HG02970 (cell line): ENCODE results near the gene LAMA3.

Experiments
- ATAC-seq: cut with Tn5 transposase; IDR thresholded peaks from one replicate; pipeline ENCODE4 v1.9.1; 2021; ENCODE audit warnings: mild to moderate bottlenecking, moderate library complexity, moderate number of reproducible peaks; ENCODE audit not compliant: unreplicated experiment, low FRiP score

LAMA3 gene

DNA sequence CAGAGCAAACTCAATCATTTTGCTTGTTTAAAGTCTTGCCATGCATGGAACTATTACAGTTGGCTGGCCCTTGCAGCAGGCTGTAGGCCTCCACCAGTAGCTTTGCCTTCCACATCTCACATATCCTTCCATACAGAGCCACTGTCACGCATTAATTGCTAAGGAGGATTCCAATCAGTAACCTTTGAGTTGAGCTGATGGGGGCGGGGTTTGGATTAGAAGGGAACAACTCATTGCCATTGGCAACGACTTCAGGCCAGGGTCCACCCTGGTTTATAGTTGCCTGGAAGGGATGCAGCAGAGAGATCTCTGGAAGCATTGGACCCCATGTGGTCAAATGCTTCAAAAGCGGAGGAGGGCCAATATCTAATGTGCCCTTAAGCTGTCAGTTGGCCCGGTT lies 262.0 kb downstream of the LAMA3 start:
- ATAC-seq, result no peak

DNA sequence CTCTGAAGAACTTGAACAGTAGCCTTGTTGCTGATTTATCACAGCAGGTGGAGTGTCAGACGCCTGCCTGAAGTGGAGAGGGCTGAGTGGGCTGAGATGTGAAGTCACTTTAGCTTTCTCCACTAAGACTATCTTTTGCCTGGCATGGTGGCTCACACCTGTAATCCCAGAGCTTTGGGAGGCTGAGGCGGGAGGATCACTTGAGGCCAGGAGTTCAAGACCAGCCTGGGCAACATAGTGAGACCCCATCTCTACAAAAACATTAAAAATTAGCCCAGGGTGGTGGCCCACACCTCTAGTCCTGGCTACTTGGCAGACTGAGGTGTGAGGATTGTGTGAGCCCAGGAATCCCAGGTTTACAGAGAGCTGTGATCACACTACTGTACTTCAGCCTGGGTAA lies 264.7 kb downstream of the LAMA3 start:
- no peak for ATAC-seq

DNA sequence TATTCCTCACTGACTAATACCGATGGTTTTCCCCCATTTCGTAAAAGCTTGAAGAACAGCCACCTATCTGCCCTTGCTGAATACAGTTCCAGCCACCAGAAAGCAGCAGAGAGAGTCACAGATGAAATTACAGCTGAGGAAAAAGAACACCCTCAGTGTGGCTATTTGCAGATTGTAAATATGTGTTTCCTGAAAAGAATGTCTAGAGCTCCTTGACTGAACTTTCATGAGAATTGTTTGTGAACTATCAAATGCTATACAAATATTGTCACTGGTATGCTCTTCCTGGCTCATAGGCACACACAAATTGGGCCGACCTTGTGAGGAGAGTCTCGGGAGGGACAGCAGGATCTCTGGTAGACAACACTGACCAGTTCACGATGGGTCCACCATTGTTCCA lies 267.2 kb downstream of the LAMA3 start:
- ATAC-seq, result no peak

DNA sequence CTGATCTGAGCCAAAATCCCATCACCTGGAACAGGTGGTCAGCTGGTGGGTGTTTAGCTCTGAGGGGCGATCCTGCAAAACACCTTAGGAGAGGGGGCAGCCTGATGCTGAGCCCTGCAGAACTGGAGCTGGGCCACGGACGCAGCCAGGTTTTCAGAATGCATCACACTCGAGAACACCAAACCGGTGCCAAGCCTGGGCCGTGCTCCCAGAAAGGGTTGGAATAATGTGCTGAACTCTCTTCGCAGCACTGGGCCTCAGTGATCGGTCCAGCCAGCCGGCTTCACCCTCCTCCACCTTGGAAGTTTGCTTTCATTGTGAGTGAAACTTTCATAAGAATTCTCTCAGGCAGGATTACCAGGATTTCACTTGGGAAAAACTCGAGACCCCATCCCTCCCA lies 268.8 kb downstream of the LAMA3 start:
- ATAC-seq, result no peak

DNA sequence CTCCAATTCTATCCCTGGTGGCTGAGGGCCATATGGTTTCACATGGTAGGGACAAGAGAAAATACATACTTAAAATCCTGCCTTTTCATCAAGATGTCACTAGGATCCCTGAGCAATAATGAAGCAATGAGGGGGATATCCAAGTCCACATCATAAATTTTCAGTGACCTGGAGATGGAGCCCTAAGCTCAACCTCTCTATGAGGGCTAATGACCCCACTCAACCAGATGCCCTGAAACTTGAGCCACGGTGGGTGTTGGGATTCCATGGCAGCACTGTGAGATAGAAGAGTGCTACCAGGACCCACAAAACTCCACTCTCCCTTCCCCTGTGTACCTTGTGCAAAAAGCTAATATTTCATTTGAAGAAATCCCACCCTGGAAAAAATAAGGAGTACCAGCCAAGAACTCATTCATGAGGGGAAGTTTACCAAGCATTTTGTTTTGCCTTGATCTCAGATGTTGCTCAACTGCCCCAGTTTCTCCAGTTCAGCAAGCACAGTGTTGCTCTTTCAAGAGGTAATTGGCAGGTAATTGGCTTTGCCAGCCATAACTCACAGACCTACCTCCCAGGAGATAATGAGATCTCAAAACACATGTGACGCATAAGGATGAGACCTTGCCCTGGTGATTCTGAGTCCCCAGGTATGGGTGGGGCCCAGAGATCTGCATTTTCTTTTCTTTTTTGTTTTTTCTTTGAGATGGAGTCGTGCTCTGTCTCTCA lies 274.4 kb downstream of the LAMA3 start:
- no peak for ATAC-seq

DNA sequence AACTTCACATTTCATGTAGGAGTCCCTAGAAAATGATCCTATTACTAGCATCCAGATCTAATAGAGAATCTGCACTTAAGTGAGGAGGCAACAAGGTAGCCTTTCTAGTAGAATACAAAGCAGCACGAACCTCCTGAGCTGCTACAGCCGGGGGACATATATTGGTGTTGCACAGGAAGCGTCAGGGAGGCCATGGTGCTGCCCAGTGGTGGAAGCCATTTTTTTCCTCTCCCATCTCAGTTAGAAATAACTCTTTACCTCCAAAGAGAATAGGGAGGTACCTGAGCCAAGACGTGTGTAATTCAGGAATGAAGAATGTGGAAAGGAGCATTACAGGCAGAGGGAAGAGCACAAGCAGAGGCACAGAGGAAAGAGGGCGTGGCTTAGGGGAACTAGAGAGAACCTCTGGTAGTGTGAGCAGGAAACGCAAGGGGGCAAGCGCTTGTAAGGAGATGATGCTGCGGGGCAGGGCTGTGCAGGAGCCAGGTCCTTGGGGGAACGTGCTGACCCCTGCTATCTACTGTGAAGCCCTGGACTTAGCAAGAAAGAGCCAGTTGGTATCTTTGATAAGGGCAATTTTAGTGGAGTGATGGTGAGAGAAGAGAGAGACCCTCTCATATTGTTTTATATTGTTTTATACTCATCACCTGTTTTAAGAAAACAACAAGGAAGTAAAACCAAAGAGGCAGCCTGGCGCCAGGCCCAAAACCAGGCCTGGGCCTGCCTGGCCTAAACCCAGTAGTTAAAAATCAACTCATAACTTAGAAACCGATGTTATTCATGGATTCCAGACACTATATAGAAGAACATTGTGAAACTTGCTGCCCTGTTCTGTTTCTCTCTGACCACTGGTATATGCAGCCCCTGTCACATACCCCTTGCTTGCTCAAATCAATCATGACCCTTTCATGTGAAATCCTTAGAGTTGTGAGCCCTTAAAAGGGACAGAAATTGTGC lies 275.3 kb downstream of the LAMA3 start:
- no peak for ATAC-seq

DNA sequence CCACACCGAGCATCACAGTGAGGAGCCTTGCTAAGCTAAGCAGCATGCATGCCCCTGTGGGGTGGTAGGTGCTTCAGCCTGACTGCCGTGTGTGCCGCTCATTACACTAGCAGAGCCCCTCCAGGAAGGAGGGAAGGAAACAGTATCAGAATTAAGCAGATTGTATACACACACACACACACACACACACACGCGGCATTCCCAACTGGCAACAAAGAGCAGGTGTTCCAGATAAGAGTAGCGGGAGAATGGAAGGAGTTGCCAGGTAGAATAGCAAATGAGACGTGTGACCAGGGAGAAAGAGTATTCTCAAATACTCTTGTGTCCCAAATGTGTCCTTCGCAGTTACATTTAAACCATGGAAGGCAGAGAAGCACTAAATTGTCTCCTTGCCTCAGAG lies 277.7 kb downstream of the LAMA3 start:
- ATAC-seq, result no peak

DNA sequence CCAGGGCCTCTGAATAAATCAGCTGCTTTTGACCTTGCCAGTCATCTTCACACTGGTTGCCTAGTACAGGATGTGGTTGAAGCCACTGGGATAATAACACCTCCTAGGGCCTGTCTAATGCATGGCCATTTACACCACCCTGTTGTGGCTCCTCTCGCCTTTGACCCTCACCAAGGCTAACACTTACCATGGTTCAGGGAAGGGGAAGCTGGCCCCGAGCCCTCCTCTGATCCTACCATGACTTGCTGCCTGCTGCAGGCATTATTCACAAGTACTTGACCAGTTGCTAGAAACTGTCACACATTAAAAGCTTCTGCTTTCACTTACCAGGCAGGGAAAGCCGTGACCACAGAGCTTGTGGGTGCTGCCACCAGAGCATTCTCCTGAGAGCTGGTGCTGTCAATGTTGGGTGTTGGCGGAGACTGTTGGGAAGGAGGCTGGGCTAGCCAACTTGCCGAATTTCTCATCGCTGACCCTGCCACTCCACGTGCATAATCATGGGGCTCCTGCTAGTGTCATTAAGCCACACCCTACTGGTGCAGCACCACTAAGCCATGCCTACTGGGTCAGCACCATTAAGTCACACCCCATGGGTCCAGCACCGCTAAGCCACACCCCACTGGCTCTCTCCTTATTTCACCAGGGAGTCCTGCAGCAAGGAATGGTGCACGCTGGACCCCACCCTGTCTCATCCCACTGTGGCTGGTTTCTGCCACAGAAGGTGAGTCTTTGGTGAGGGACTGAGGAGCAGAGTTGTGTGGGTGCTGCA lies 278.3 kb downstream of the LAMA3 start:
- ATAC-seq, result no peak

DNA sequence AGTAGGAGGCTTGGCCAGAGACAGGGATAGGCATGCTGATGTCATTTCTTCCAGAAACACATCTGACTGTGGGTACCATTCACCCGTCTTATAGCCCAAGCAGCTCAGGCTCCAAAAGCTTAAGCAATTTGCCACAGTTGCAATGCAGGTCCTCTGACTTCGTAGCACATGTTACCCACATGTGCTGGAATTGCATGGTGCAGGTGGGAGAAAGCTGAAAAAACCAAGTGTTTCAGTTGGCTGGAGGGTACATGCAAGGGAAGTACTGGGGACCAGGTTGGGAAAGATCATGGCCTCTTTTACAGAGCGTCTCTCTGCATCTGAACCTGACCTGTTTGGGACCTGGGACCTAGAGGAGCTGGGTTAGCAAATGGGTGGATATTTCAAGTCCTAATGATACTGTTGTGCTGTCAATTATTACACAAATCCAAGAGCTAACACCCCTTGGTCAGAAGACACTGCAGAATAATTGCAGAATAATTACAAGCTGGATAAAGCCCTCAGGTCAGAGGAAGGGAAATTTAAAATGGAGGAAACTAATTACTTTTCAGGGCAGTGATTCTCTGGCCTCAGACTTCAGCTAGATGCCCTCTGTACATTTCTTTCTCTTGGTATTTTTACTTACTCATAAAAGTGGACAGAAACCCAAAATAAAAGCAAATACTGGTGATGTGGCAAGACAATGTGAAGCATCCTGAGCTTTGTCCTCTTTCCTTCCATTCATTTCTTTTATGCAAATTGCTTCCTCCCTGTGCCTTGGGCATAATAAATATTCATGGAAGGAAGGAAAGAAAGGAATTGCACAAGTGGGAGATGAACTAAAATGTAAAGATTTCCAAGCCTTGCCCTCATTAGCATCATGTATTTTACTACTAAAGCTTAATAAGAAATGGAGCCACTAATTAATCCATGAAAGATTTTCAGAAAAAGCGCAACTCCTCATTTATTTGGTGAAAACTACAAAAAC lies 279.7 kb downstream of the LAMA3 start:
- no peak for ATAC-seq

DNA sequence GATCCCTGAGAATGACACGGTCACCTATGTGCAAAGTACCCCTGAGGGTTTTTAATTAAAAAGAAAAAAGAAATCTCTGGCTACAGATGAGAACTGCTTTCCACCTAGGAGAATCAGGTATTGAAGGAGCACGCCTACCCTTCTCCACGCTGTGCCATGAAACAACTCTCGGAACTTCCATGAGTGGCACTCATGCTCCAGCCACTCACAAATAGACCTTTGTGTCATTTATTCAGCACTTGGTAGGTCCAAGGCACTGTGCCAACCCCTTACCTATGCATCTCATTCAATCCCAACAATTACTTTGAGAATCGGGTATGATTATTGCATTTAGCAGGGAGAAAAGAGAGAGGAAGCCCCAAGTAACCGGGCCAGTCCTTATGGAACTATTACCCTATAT lies 280.4 kb downstream of the LAMA3 start:
- no peak for ATAC-seq

DNA sequence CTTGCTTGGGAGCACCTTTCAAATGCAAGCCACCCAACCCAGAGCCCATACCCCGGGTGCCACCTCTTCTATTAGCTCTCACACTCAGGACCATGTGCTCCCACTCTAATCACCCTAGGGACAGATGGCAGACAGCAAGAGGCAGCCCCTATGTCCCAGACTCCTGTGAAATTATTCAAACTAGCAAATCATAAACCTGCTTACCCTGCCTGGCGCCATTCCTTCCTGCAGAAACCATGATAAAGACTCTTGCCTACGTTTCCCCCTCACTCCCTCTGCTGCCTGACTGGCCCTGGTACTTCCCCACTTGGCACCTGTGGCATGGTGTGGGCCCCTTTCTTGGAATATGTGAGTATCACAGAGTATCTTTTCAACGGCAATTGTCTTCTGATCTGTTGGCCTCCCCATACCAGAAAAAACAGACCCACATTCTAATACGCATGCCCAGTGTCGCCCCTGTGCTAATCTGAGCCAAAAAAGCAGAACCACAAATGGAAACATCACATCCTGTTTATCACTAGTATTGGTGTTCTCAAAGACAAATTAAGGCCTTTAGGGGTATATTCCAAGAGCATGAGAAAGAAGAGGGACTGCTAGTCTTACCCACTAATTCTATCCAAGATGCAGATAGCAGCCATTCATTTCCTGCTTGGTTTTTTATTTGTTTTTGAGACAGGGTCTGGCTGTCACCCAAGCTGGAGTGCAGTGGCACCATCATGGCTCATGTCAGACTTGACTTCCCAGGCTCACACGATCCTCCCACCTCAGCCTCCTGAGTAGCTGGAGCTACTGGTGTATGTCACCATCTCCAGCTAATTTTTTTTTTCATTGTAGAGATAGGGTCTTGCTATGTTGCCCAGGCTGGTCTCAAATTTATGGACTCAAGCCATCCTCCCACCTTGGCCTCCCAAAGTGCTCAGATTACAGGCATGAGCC lies 281.2 kb downstream of the LAMA3 start:
- ATAC-seq, result no peak

DNA sequence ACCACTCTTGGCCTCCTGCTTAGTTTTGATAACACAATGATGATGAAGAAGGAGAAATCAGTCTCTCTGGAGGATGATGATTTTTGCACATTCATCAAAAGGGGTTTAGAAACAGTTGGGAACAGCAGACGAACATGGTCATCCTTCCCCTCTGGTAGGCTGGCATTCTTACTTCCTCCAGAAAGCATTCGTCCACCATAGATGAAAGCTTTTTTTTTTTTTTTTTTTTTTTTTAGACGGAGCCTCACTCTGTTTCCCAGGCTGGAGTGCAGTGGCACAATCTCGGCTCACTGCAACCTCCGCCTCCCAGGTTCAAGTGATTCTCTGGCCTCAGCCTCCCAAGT lies 281.8 kb downstream of the LAMA3 start:
- no peak for ATAC-seq

DNA sequence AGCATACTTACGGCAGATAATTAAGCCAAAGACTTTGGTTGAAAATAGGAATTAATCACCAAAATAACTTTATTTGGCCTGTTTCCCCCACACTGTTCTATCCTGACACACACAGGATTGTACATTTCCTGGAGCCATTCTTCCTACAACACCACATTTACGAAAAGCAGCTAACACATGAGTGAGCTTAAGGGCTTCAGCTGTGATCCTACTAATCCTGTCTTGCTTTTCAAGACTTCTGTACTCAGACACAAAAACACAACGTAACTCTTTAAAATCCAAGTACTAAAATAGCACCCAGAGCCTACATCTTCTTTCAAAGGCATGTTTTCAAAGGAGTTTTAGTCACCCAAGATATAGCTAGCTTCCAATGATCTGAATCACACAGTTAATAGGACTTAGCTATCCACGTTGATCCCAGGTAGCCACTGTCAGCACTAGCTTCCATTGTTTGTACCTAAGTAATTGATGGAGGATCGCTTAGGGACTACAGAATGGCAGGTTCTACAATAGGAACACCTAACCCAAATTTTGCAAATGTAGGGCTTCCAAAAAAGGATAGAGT lies 282.5 kb downstream of the LAMA3 start:
- ATAC-seq, result no peak

DNA sequence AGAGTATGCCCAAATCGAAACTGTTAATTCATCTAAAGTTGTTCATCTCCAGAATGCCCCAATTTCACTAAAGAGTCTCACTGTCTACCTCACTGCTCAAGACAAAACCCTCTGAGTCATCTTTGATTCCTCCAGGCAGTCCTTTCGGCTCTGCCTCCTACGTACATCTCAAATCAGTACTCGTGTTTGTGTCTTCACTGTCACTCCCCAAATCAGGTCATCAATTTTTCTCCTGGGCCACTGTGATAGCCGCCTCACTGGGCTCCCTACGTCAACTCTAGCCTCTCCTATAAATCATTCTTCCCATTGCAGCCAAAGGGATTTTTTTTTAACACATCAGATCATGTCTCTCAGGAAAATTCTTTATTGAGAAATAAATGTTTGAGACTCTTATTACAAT lies 283.2 kb downstream of the LAMA3 start:
- ATAC-seq, result no peak

DNA sequence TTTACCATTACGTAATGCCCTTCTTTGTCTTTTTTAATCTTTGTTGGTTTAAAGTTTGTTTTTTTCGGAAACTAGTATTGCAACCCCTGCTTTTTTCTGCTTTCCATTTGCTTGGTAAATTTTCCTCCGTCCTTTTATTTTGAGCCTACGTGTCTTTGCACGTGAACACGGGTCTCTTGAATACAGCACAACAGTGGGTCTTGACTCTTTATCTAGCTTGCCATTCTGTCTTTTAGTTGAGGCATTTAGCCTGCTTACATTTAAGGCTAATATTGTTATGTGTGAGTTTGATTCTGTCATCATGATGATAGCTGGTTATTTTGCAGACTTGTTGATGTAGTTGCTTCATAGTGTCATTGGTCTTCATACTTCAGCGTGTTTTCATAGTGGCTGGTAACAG lies 287.9 kb downstream of the LAMA3 start:
- no peak for ATAC-seq

DNA sequence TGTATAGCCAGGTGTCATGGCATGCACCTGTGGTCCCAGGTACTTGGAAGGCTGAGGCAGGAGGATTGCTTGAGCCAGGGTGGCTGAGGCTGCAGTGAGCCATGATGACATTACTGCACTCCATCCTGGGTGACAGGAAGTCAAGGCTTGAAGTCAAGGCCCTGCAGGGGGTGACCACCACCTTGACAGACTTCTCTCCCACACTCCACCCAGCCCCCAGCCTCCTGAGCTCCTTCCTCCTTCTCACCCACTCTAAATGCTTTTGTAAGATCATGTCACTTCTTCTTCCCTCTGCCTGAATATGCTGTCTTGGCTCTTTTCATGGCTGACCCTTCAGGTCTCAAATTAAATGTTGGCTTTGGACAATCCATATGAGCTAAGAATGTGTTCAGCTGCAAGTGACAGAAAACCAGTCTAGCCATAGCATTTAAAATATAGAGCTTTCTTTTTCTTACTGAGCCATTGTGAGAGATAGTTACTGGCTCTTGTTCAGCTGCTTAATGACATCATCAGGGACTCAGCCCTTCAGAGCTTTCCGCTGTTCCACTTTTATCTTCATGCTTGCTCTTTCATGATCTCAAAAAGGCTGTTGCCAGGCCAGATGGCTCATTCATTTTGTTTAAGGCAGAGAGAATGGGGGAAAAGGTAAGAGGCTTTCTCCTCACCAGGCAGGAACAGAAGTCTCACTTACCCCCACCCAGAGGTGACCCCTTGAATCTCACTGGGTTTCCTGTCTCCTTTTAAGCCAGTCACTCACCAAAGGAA lies 288.6 kb downstream of the LAMA3 start:
- ATAC-seq, result no peak

DNA sequence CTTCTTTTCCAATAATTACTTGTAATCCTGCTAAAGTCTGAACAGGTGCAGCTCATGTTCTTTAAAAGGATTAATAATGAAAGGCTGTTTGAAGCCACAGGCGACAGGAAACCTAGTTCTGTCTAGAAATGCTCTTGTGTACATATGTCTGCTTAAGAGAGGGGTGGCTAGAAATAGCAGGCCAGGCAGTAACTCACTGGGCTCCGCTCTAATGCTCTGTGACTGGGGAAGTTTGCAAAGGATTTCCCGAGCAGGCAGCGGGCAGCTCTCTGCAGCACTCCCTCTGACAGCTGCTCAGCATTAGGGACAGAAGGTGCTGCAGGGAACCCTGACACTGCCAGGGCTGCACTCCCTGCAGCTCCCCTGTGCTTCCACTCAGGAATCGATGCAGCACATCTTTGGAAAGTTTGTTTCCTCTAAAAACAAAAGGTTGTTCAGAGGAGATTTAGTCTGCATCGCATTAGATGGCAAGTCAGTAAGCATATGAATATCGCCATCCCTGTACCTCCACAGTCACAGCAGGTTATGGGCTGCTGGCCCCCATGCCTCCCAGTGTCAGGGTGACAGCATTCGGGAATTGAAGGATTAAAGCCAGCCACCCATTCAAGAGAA lies 292.2 kb downstream of the LAMA3 start:
- ATAC-seq, result no peak
